GM19025 (cell line): Measurements from ENCODE around the gene CEP170B.
"Not testable (repeated sequence)": the region's sequence is repeated elsewhere in the genome, so short reads cannot be mapped to it uniquely, and the experiment has no call there.

Source experiments
- ATAC-seq: cut with Tn5 transposase; IDR thresholded peaks from one replicate; pipeline ENCODE4 v1.9.1; 2021; ENCODE audit warnings: mild to moderate bottlenecking, low read depth, moderate library complexity; ENCODE audit not compliant: unreplicated experiment

Gene CEP170B

GRCh38 chr14:104865081-104865630 lies at the start of gene CEP170B:
Gene CEP170B (plus strand): TSS chr14:104865268. CDS start chr14:104868451, 3,183 bp downstream.
- no peak for ATAC-seq

GRCh38 chr14:104816616-104816884 lies 48.5 kb upstream of the CEP170B start:
- ATAC-seq = no peak

GRCh38 chr14:104817930-104818713 lies 46.9 kb upstream of the CEP170B start:
- ATAC-seq = no peak

- no peak for ATAC-seq
These were observed 46.3 kb upstream of the CEP170B start for GRCh38 chr14:104818714-104819161.

GRCh38 chr14:104819361-104819781 lies 45.7 kb upstream of the CEP170B start:
- ATAC-seq = no peak

- no peak for ATAC-seq
These were observed 44.3 kb upstream of the CEP170B start for GRCh38 chr14:104820669-104821228.

- ATAC-seq = no peak
These were observed 43.7 kb upstream of the CEP170B start for GRCh38 chr14:104821229-104821945.

GRCh38 chr14:104821971-104822608 lies 43.0 kb upstream of the CEP170B start:
- no peak for ATAC-seq

- ATAC-seq = no peak
These were observed 42.0 kb upstream of the CEP170B start for GRCh38 chr14:104822821-104823615.

- ATAC-seq = no peak
These were observed 40.6 kb upstream of the CEP170B start for GRCh38 chr14:104824353-104824997.

- peak; percentile 78 for ATAC-seq
These were observed 38.7 kb upstream of the CEP170B start for GRCh38 chr14:104826189-104826860.

GRCh38 chr14:104826861-104827176 lies 38.2 kb upstream of the CEP170B start:
- ATAC-seq = no peak

GRCh38 chr14:104827177-104828055 lies 37.7 kb upstream of the CEP170B start:
- no peak for ATAC-seq

- no peak for ATAC-seq
These were observed 34.3 kb upstream of the CEP170B start for GRCh38 chr14:104830781-104831180.

GRCh38 chr14:104836171-104836935 lies 28.7 kb upstream of the CEP170B start:
- not testable (repeated sequence) for ATAC-seq

GRCh38 chr14:104841730-104842129 lies 23.3 kb upstream of the CEP170B start:
- no peak for ATAC-seq

GRCh38 chr14:104843006-104843405 lies 22.1 kb upstream of the CEP170B start:
- no peak for ATAC-seq
